H9 (cell line): ENCODE results near the gene TICRR. TPM values are rescaled to one million over a fixed set of nuclear protein-coding genes. Genes with fewer than 3 reads are reported as not detected.
A peak's percentile ranks its signal among the peaks of the same experiment; 100 is the strongest.
"Not testable (repeated sequence)": the region's sequence is repeated elsewhere in the genome, so short reads cannot be mapped to it uniquely, and the experiment has no call there.

Source experiments
- DNase-seq: peaks from one replicate; pipeline ENCODE4 v3.0.0-alpha.2; 2017
- H2AFZ ChIP-seq: one replicate; pipeline ENCODE4 v1.6.1; 2013; ENCODE audit warnings: mild to moderate bottlenecking, low read length, control low read depth, moderate library complexity
- H2AK5ac ChIP-seq: 2 replicates; pipeline ENCODE4 v1.6.1; 2013; ENCODE audit warnings: low read length, control low read depth, mixed read lengths; ENCODE audit not compliant: insufficient read length
- H2BK120ac ChIP-seq: one replicate; pipeline ENCODE4 v1.6.1; 2013; ENCODE audit warnings: low read depth, mild to moderate bottlenecking, low read length, control low read depth, inconsistent platforms; ENCODE audit not compliant: poor library complexity, severe bottlenecking
- H2BK12ac ChIP-seq: 2 replicates; pipeline ENCODE4 v1.6.1; 2013; ENCODE audit warnings: low read length, control low read depth, mixed read lengths, low read depth; ENCODE audit not compliant: insufficient read length
- H2BK15ac ChIP-seq: 2 replicates; pipeline ENCODE4 v1.6.1; 2013; ENCODE audit warnings: low read depth, low read length, control low read depth
- H2BK20ac ChIP-seq: one replicate; pipeline ENCODE4 v1.6.1; 2013; ENCODE audit warnings: low read depth, mild to moderate bottlenecking, low read length, control low read depth, inconsistent platforms; ENCODE audit not compliant: poor library complexity, severe bottlenecking
- H2BK5ac ChIP-seq: 2 replicates; pipeline ENCODE4 v1.6.1; 2013; ENCODE audit warnings: low read length, control low read depth, mixed read lengths; ENCODE audit not compliant: insufficient read length
- H3K14ac ChIP-seq: 2 replicates; pipeline ENCODE4 v1.6.1; 2013; ENCODE audit warnings: low read length, control low read depth; ENCODE audit not compliant: insufficient read depth
- H3K18ac ChIP-seq: 2 replicates; pipeline ENCODE4 v1.6.1; 2013; ENCODE audit warnings: low read depth, mild to moderate bottlenecking, mixed read lengths, low read length, control low read depth; ENCODE audit not compliant: insufficient read length
- H3K23ac ChIP-seq: 2 replicates; pipeline ENCODE4 v1.6.1; 2013; ENCODE audit warnings: low read length, control low read depth, mixed read lengths, low read depth; ENCODE audit not compliant: insufficient read length
- H3K23me2 ChIP-seq: 2 replicates; pipeline ENCODE4 v1.6.1; 2013; ENCODE audit warnings: low read depth, mild to moderate bottlenecking, mixed read lengths, low read length, control low read depth; ENCODE audit not compliant: insufficient read length, poor library complexity, severe bottlenecking
- H3K27ac ChIP-seq: 2 replicates; pipeline ENCODE4 v1.5.1; 2013; ENCODE audit warnings: low read length, control low read depth, mixed read lengths, low read depth; ENCODE audit not compliant: insufficient read length
- H3K27me3 ChIP-seq: 2 replicates; pipeline ENCODE4 v1.6.1; 2013; ENCODE audit warnings: low read length, control low read depth, inconsistent platforms; ENCODE audit not compliant: insufficient read depth
- H3K4ac ChIP-seq: 2 replicates; pipeline ENCODE4 v1.6.1; 2013; ENCODE audit warnings: low read depth, mild to moderate bottlenecking, control low read depth, inconsistent platforms, low read length, moderate library complexity
- H3K4me1 ChIP-seq: 2 replicates; pipeline ENCODE4 v1.6.1; 2013; ENCODE audit warnings: low read length, control low read depth, inconsistent platforms; ENCODE audit not compliant: insufficient read depth
- H3K4me2 ChIP-seq: 2 replicates; pipeline ENCODE4 v1.6.1; 2013; ENCODE audit warnings: low read length, control low read depth, mixed read lengths; ENCODE audit not compliant: insufficient read length, insufficient read depth
- H3K56ac ChIP-seq: 2 replicates; pipeline ENCODE4 v1.6.1; 2013; ENCODE audit warnings: low read depth, mild to moderate bottlenecking, mixed read lengths, low read length, control low read depth; ENCODE audit not compliant: insufficient read length
- H3K79me1 ChIP-seq: 2 replicates; pipeline ENCODE4 v1.6.1; 2013; ENCODE audit warnings: low read depth, mild to moderate bottlenecking, moderate library complexity, low read length, control low read depth, inconsistent platforms; ENCODE audit not compliant: insufficient read depth, poor library complexity, severe bottlenecking
- H3K79me2 ChIP-seq: 2 replicates; pipeline ENCODE4 v1.6.1; 2013; ENCODE audit warnings: low read length, control low read depth, inconsistent platforms; ENCODE audit not compliant: insufficient read depth
- H3K9ac ChIP-seq: 2 replicates; pipeline ENCODE4 v1.6.1; 2013; ENCODE audit warnings: low read length, control low read depth, mixed read lengths; ENCODE audit not compliant: insufficient read length; ENCODE audit errors: extremely low read depth
- H3K9me3 ChIP-seq: one replicate; pipeline ENCODE4 v1.6.1; 2013; ENCODE audit warnings: low read depth, low read length, inconsistent platforms; ENCODE audit not compliant: control insufficient read depth
- H3T11ph ChIP-seq: one replicate; pipeline ENCODE4 v1.6.1; 2013; ENCODE audit warnings: mild to moderate bottlenecking, low read length, control low read depth, inconsistent platforms
- H4K20me1 ChIP-seq: one replicate; pipeline ENCODE4 v1.6.1; 2013; ENCODE audit not compliant: control insufficient read depth, insufficient read length, insufficient read depth
- H4K5ac ChIP-seq: 2 replicates; pipeline ENCODE4 v1.6.1; 2013; ENCODE audit warnings: low read depth, mild to moderate bottlenecking, mixed read lengths, low read length, control low read depth; ENCODE audit not compliant: insufficient read length
- H4K8ac ChIP-seq: replicated peaks from 2 replicates; pipeline ENCODE4 v1.6.1; 2013; ENCODE audit warnings: low read length, control low read depth, mixed read lengths, low read depth; ENCODE audit not compliant: insufficient read length
- H4K91ac ChIP-seq: 2 replicates; pipeline ENCODE4 v1.6.1; 2013; ENCODE audit warnings: low read depth, mild to moderate bottlenecking, moderate library complexity, mixed read lengths, low read length, control low read depth; ENCODE audit not compliant: insufficient read length
- H3K27ac Mint-ChIP-seq, 3 experiments: 2 replicates in 2 of 3; 3 replicates in 1 of 3; pipeline ENCODE4 v1.8.0; 2020 to 2021; ENCODE audit warnings: mixed read lengths in 3 of 3, mild to moderate bottlenecking in 1 of 3, moderate library complexity in 1 of 3
- H3K27me3 Mint-ChIP-seq: 2 replicates; pipeline ENCODE4 v1.8.0; 2021; ENCODE audit warnings: low read depth, mild to moderate bottlenecking, moderate library complexity, mixed read lengths
- H3K36me3 Mint-ChIP-seq, 3 experiments: 2 replicates in 2 of 3; 3 replicates in 1 of 3; pipeline ENCODE4 v1.8.0; 2020 to 2021; ENCODE audit warnings: low read depth in 3 of 3, mixed read lengths in 3 of 3; ENCODE audit not compliant: insufficient read depth in 1 of 3
- H3K4me1 Mint-ChIP-seq, 2 experiments: 2 replicates each; pipeline ENCODE4 v1.8.0; 2020; ENCODE audit warnings: mixed read lengths in 2 of 2
- H3K4me3 Mint-ChIP-seq, 2 experiments: 2 replicates in 1 of 2; 3 replicates in 1 of 2; pipeline ENCODE4 v1.8.0; 2020 to 2021; ENCODE audit warnings: mild to moderate bottlenecking in 2 of 2, mixed read lengths in 2 of 2, moderate library complexity in 1 of 2
- H3K9me3 Mint-ChIP-seq, 2 experiments: 2 replicates in 1 of 2; 3 replicates in 1 of 2; pipeline ENCODE4 v1.8.0; 2020; ENCODE audit warnings: mild to moderate bottlenecking in 2 of 2, mixed read lengths in 2 of 2, moderate library complexity in 1 of 2
- WGBS: extraction: QIAGEN DNeasy Blood & Tissue Kit; methylation state at CpG from one replicate; pipeline ENCODE4 v1.1.7; 2013; ENCODE audit warnings: missing lambda C conversion rate, low lambda C conversion rate, mixed read lengths; ENCODE audit not compliant: insufficient read length; ENCODE audit errors: extremely low coverage; 5-methylcytosine and 5-hydroxymethylcytosine counted together
- total RNA-seq: library from RNA; stranded (reverse); gene quantifications from 2 replicates; pipeline ENCODE4 v1.2.1, GENCODE V29; 2021
- TF ChIP-seq, protein P1 (sequence below): fragments of 200-600 bp; sonication (generic); conservative IDR thresholded peaks from 3 replicates; pipeline ENCODE4 v1.8.0; 2021; ENCODE audit warnings: antibody characterized with exemption, mild to moderate bottlenecking

TICRR gene
- total RNA-seq, 1 experiment from 2014 or later: 26.0 TPM

DNA sequence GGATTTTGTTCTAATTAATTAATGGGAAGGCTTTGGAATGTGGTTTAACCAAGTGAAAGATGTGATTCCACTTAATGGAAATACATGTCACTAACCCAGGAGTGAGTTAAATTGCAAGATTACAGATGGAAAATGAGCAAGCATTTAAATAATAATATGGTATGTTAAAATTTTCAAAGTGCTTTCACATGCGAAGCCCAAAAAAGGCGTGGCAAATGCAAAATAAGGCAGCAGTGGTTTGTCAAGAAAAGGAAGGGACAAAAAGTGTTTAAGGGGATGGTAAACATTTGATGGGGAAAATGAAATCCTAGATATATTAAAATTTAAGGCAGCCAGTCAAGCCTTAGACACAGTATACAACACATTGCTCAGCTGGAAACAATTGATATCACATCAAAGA, 2.9 kb downstream of the TICRR start:
- Histone ChIP-seq H2BK12ac (no peak overlapping the region), H2BK120ac (no peak overlapping the region), H4K8ac (no peak overlapping the region), H3K23me2 (peaks cover 21% of the 10 kb centered on the region), H2BK20ac (no peak overlapping the region), H3K4ac (no peak overlapping the region), H3K56ac (no peak overlapping the region), H3K9ac (peak overlapping the region; percentile 64), H3K27ac (peak overlapping the region; percentile 44), H2BK5ac (no peak overlapping the region), H3K4me2 (peak overlapping the region; percentile 94), H4K5ac (no peak overlapping the region), H3K18ac (no peak overlapping the region), H4K20me1 (no peaks in the 10 kb centered on the region), H3K4me1 (0 out of 2 replicates have a peak, but pooled peaks cover 2% of the 10 kb centered on the region), H3K27me3 (no peaks in the 10 kb centered on the region), H3K9me3 (no peaks in the 10 kb centered on the region), H3K23ac (no peak overlapping the region), H3K79me2 (peaks cover 42% of the 10 kb centered on the region; the same call in 1 of the 2 replicates), H3K79me1 (peaks cover 5% of the 10 kb centered on the region), H2AK5ac (no peak overlapping the region), H2BK15ac (no peak overlapping the region), H3T11ph (no peak overlapping the region), H3K14ac (no peak overlapping the region), H2AFZ (no peak overlapping the region), H4K91ac (no peak overlapping the region)
- peaks cover 23 to 39% (median 37%) of the 10 kb centered on the region in 3 experiments; a peak in 6 of 7 replicates for H3K36me3 Mint-ChIP-seq
- DNase-seq: no peak
- H3K4me1 Mint-ChIP-seq: peaks cover 34 to 39% of the 10 kb centered on the region in 2 experiments
- peak overlapping the region; percentile 69 to 96 (median 80); a peak in 5 of 7 replicates for H3K27ac Mint-ChIP-seq
- peak overlapping the region; percentile 61 to 88 for H3K4me3 Mint-ChIP-seq
- TF ChIP-seq, protein P1, sequence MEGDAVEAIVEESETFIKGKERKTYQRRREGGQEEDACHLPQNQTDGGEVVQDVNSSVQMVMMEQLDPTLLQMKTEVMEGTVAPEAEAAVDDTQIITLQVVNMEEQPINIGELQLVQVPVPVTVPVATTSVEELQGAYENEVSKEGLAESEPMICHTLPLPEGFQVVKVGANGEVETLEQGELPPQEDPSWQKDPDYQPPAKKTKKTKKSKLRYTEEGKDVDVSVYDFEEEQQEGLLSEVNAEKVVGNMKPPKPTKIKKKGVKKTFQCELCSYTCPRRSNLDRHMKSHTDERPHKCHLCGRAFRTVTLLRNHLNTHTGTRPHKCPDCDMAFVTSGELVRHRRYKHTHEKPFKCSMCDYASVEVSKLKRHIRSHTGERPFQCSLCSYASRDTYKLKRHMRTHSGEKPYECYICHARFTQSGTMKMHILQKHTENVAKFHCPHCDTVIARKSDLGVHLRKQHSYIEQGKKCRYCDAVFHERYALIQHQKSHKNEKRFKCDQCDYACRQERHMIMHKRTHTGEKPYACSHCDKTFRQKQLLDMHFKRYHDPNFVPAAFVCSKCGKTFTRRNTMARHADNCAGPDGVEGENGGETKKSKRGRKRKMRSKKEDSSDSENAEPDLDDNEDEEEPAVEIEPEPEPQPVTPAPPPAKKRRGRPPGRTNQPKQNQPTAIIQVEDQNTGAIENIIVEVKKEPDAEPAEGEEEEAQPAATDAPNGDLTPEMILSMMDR: no peak
- no CpG with 5 or more reads among the region's 2 CpGs for WGBS
- H3K9me3 Mint-ChIP-seq: no peaks in the 10 kb centered on the region; a peak in 2 of 5 replicates
- peaks cover 2% of the 10 kb centered on the region; the same call in 1 of the 2 replicates for H3K27me3 Mint-ChIP-seq

DNA sequence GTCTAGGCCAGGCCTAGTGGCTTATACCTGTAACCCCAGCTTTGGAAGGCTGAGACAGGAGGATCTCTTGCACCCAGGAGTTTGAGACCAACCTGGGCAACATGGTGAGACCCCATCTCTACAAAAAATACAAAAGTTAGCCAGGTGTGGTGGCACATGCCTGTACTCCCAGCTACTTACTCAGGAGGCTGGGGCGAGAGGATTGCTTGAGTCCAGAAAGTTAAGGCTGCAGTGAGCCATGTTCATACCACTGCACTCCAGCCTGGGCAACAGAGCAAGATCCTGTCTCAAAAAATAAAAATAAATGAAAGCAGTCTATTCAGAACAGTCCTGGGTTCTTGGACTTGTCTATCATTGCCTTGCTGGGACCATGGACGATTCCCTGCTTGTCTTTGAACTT, 5.5 kb downstream of the TICRR start:
- not testable (repeated sequence) for H3K4ac ChIP-seq, H4K8ac ChIP-seq, H3K27me3 Mint-ChIP-seq, DNase-seq, H3K23ac ChIP-seq, H2BK120ac ChIP-seq, H3K18ac ChIP-seq, H2BK12ac ChIP-seq, H3K27me3 ChIP-seq, H3K4me1 ChIP-seq, H3K4me2 ChIP-seq, H2BK5ac ChIP-seq, H2AFZ ChIP-seq, H4K5ac ChIP-seq, H3K27ac ChIP-seq, H3K79me1 ChIP-seq, H2BK15ac ChIP-seq, H2BK20ac ChIP-seq, H3K9me3 Mint-ChIP-seq, H3K9ac ChIP-seq, H3K4me3 Mint-ChIP-seq, H4K91ac ChIP-seq, H2AK5ac ChIP-seq, H3T11ph ChIP-seq, H3K9me3 ChIP-seq, H3K56ac ChIP-seq, H4K20me1 ChIP-seq, H3K14ac ChIP-seq
- H3K27ac Mint-ChIP-seq: peak overlapping the region in 1 of 3 experiments; percentile 75; a peak in 1 of 7 replicates
- H3K36me3 Mint-ChIP-seq: peaks cover 32 to 55% (median 55%) of the 10 kb centered on the region in 3 experiments; a peak in 6 of 7 replicates
- no CpG with 5 or more reads among the region's 2 CpGs for WGBS
- Histone ChIP-seq H3K23me2 (peaks cover 21% of the 10 kb centered on the region), H3K79me2 (peaks cover 41% of the 10 kb centered on the region; the same call in 1 of the 2 replicates)
- H3K4me1 Mint-ChIP-seq: peaks cover 34 to 39% of the 10 kb centered on the region in 2 experiments
